A549 (cell line): ENCODE results near the gene RIPOR2.

ENCODE experiments used
- BHLHE40 ChIP-seq: IDR thresholded peaks from 2 replicates; pipeline ENCODE4 v1.6.1; 2012; ENCODE audit warnings: low read depth, low read length, inconsistent platforms
- CHD2 ChIP-seq: fragments of 150-350 bp; IDR thresholded peaks from 2 replicates; pipeline ENCODE4 v1.6.1; 2014; ENCODE audit warnings: low read length; ENCODE audit not compliant: partially characterized antibody
- EP300 ChIP-seq, 2 experiments: fragments of >200 bp; sonication (Bioruptor Twin); formaldehyde crosslinking; IDR thresholded peaks; 2 replicates in 1 of 2; 3 replicates in 1 of 2; pipeline ENCODE4 v1.6.1; 2016 to 2017
- MAFK ChIP-seq: fragments of 450-650 bp; IDR thresholded peaks from 2 replicates; pipeline ENCODE4 v1.6.1; 2014; ENCODE audit not compliant: partially characterized antibody
- POLR2AphosphoS2 ChIP-seq: conservative IDR thresholded peaks from 2 replicates; pipeline ENCODE4 v1.6.1; 2012; ENCODE audit warnings: low read length, improper control_type of control experiment, inconsistent platforms
- RCOR1 ChIP-seq: fragments of 150-350 bp; IDR thresholded peaks from 2 replicates; pipeline ENCODE4 v1.6.1; 2014; ENCODE audit warnings: antibody characterized with exemption, low read length, low read depth
- TF ChIP-seq, protein P1 (sequence below): fragments of >200 bp; sonication (Bioruptor Twin); formaldehyde crosslinking; IDR thresholded peaks from 3 replicates; pipeline ENCODE4 v1.5.1; 2016
- TF ChIP-seq, protein P2 (sequence below): fragments of 450-650 bp; IDR thresholded peaks from 2 replicates; pipeline ENCODE4 v1.6.1; 2014; ENCODE audit warnings: antibody characterized with exemption

DNA sequence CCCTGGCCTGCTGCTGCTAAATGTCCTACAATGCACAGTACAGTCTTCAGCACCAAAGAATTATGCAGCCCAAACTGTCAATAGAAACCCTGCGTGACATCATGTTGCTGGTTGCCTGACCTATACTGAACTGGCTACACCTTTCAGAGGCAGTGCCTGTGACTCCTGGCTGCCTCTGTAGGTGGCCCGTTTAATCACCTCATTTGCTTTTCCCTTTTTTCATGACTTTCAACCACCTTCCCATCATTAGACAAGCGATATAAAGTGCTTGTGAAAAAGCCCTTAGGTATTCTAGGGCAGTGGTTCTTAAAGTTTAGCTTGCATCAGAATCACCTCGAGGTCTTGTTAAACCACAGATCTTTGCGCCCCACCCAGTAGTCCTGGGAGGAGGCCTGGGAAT lies 33.0 kb upstream of the RIPOR2 start:
- TF ChIP-seq, protein P1, sequence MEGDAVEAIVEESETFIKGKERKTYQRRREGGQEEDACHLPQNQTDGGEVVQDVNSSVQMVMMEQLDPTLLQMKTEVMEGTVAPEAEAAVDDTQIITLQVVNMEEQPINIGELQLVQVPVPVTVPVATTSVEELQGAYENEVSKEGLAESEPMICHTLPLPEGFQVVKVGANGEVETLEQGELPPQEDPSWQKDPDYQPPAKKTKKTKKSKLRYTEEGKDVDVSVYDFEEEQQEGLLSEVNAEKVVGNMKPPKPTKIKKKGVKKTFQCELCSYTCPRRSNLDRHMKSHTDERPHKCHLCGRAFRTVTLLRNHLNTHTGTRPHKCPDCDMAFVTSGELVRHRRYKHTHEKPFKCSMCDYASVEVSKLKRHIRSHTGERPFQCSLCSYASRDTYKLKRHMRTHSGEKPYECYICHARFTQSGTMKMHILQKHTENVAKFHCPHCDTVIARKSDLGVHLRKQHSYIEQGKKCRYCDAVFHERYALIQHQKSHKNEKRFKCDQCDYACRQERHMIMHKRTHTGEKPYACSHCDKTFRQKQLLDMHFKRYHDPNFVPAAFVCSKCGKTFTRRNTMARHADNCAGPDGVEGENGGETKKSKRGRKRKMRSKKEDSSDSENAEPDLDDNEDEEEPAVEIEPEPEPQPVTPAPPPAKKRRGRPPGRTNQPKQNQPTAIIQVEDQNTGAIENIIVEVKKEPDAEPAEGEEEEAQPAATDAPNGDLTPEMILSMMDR, result no peak
- TF ChIP-seq CHD2 (no peak), BHLHE40 (no peak), POLR2AphosphoS2 (no peak), MAFK (no peak), EP300 (IDR thresholded peaks at IDR 0.05) (no peak), RCOR1 (no peak)
- TF ChIP-seq, protein P2, sequence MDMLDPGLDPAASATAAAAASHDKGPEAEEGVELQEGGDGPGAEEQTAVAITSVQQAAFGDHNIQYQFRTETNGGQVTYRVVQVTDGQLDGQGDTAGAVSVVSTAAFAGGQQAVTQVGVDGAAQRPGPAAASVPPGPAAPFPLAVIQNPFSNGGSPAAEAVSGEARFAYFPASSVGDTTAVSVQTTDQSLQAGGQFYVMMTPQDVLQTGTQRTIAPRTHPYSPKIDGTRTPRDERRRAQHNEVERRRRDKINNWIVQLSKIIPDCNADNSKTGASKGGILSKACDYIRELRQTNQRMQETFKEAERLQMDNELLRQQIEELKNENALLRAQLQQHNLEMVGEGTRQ, result no peak
